Left lung (tissue), 10 donors: ENCODE results near the gene ZNF516. TPM values are rescaled to one million over a fixed set of nuclear protein-coding genes. Genes with fewer than 3 reads are reported as not detected.

Source experiments
- ATAC-seq: fragments of 200-7000 bp; cut with Tn5 transposase; one replicate; pipeline ENCODE4 v1.9.1; 2020; ENCODE audit warnings: moderate library complexity
- DNase-seq, 4 donors: peaks; one replicate each; pipeline ENCODE4 v3.0.0-alpha.2; 2013 to 2020
- H3K27ac ChIP-seq, 2 donors: fragments of 200-600 bp; sonication (generic) in 1 of 2; one replicate each; pipeline versions ENCODE4 v1.5.0 to v1.8.0; 2020 to 2021
- H3K27me3 ChIP-seq, 2 donors: fragments of 200-600 bp; sonication (generic) in 1 of 2; one replicate each; pipeline versions ENCODE4 v1.5.0 to v1.8.0; 2020 to 2021
- H3K36me3 ChIP-seq, 2 donors: fragments of 200-600 bp; sonication (generic) in 1 of 2; one replicate each; pipeline versions ENCODE4 v1.5.0 to v1.8.0; 2020 to 2021
- H3K4me1 ChIP-seq, 2 donors: fragments of 200-600 bp; one replicate each; pipeline ENCODE4 v1.8.0; 2021
- H3K4me3 ChIP-seq, 2 donors: fragments of 200-600 bp; sonication (generic) in 1 of 2; one replicate each; pipeline versions ENCODE4 v1.5.0 to v1.8.0; 2020 to 2021; ENCODE audit warnings: mild to moderate bottlenecking in 1 of 2
- H3K9me3 ChIP-seq, 2 donors: fragments of 200-600 bp; sonication (generic) in 1 of 2; one replicate each; pipeline versions ENCODE4 v1.5.0 to v1.8.0; 2020 to 2021
- intact Hi-C, 2 donors: fragments of 100-400 bp; cut with DNase I; formaldehyde crosslinking; loops; one replicate each; pipeline versions ENCODE4 v1.11.2 to v1.14.2; 2022
- polyA plus RNA-seq, 6 donors: library from polyadenylated mRNA; unstranded; fragments of 120-200 nt; gene quantifications; one replicate each; pipeline ENCODE4 v1.2.1, GENCODE V29; 2013; ENCODE audit not compliant: insufficient read length in 6 of 6
- total RNA-seq, 2 donors: library from RNA; stranded (reverse); fragmentation: NEBNext Ultra II Directional; extraction: Animal tissue kit (Norgen Biotek cat#: 25700); gene quantifications; one replicate each; pipeline ENCODE4 v1.2.1, GENCODE V29; 2021
- TF ChIP-seq, protein P1 (sequence below), 2 donors: fragments of 200-600 bp; sonication (generic) in 1 of 2; IDR thresholded peaks; one replicate each; pipeline versions ENCODE4 v1.5.0 to v1.8.0; 2021; ENCODE audit warnings: antibody characterized with exemption in 2 of 2
- donor health status: DM: no; HTN: yes; CAD: no.
- donor health status: DM: no; HTN: no; CAD: no.

Gene ZNF516
- total and polyA plus RNA-seq, 8 donors, result 33.9 to 51.2 (median 46.8) TPM

- ATAC-seq (no peak), DNase-seq (no peak)
- Histone ChIP-seq H3K4me3 (no peak overlapping the region), H3K36me3 (no peaks in the 10 kb centered on the region), H3K27me3 (peaks cover 0 to 33% of the 10 kb centered on the region in 2 donors), H3K4me1 (peaks cover 0 to 30% of the 10 kb centered on the region in 2 donors), H3K9me3 (no peaks in the 10 kb centered on the region), H3K27ac (no peak overlapping the region)
- TF ChIP-seq, protein P1, sequence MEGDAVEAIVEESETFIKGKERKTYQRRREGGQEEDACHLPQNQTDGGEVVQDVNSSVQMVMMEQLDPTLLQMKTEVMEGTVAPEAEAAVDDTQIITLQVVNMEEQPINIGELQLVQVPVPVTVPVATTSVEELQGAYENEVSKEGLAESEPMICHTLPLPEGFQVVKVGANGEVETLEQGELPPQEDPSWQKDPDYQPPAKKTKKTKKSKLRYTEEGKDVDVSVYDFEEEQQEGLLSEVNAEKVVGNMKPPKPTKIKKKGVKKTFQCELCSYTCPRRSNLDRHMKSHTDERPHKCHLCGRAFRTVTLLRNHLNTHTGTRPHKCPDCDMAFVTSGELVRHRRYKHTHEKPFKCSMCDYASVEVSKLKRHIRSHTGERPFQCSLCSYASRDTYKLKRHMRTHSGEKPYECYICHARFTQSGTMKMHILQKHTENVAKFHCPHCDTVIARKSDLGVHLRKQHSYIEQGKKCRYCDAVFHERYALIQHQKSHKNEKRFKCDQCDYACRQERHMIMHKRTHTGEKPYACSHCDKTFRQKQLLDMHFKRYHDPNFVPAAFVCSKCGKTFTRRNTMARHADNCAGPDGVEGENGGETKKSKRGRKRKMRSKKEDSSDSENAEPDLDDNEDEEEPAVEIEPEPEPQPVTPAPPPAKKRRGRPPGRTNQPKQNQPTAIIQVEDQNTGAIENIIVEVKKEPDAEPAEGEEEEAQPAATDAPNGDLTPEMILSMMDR (IDR thresholded peaks at IDR 0.05), result no peak
- intact Hi-C loops, result no loop called here
Observed at GRCh38 chr18:76525911-76526310, 30.9 kb upstream of the ZNF516 start.

GRCh38 chr18:76524900-76525698 is 30.1 kb upstream of the ZNF516 start:
- Histone ChIP-seq H3K27me3 (peaks cover 0 to 33% of the 10 kb centered on the region in 2 donors), H3K4me1 (peaks cover 0 to 30% of the 10 kb centered on the region in 2 donors), H3K27ac (peak overlapping the region; percentile 3 to 27), H3K36me3 (no peaks in the 10 kb centered on the region), H3K9me3 (no peaks in the 10 kb centered on the region), H3K4me3 (peak overlapping the region; percentile 9 to 16)
- ATAC-seq (peak; percentile 45), DNase-seq (peak in 2 of 4 donors; percentile 89 to 95)
- intact Hi-C loops, result no loop called here
- TF ChIP-seq, protein P1 (IDR thresholded peaks at IDR 0.05), result no peak

- Histone ChIP-seq H3K4me3 (no peak overlapping the region), H3K4me1 (peaks cover 0 to 29% of the 10 kb centered on the region in 2 donors), H3K36me3 (no peaks in the 10 kb centered on the region), H3K27me3 (peaks cover 0 to 33% of the 10 kb centered on the region in 2 donors), H3K27ac (no peak overlapping the region), H3K9me3 (no peaks in the 10 kb centered on the region)
- no peak for ATAC-seq
- intact Hi-C loops, result no loop called here
- DNase-seq, result no peak
- TF ChIP-seq, protein P1 (IDR thresholded peaks at IDR 0.05), result no peak
Observed at GRCh38 chr18:76524477-76524876, 29.4 kb upstream of the ZNF516 start.

- DNase-seq (no peak), ATAC-seq (no peak)
- intact Hi-C loops, result no loop called here
- Histone ChIP-seq H3K36me3 (no peaks in the 10 kb centered on the region), H3K4me3 (no peak overlapping the region), H3K27ac (no peak overlapping the region), H3K9me3 (no peaks in the 10 kb centered on the region), H3K4me1 (peaks cover 0 to 11% of the 10 kb centered on the region in 2 donors), H3K27me3 (peaks cover 0 to 38% of the 10 kb centered on the region in 2 donors)
- TF ChIP-seq, protein P1 (IDR thresholded peaks at IDR 0.05), result no peak
Observed at GRCh38 chr18:76522551-76522950, 27.5 kb upstream of the ZNF516 start.

DNA sequence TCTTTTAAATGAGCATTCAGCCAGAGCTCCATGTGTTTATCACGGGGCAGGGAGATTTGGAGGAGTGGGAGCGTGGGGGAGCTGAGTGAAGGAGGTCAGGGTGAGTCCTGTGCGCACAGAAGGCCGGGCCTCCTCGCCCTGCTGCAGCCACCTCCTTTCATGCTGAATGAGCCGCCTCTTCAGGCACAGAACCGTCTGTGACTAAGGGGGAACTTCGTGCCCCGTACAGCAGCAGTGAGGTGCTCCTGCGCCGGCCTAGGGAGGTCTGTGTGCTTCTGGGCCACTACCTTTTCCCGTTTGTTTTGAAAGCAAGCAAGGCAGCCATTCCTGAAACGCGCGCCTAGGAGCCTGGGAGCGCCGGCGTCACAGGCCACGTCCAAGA is 27.1 kb upstream of the ZNF516 start:
- Histone ChIP-seq H3K4me3 (no peak overlapping the region), H3K27me3 (peaks cover 0 to 36% of the 10 kb centered on the region in 2 donors), H3K4me1 (peaks cover 0 to 11% of the 10 kb centered on the region in 2 donors), H3K36me3 (no peaks in the 10 kb centered on the region), H3K9me3 (no peaks in the 10 kb centered on the region), H3K27ac (no peak overlapping the region)
- TF ChIP-seq, protein P1 (IDR thresholded peaks at IDR 0.05), result no peak
- DNase-seq, result no peak
- intact Hi-C loops, result no loop called here
- no peak for ATAC-seq
